GM12801 (cell line): ENCODE results near the gene RSPO1.

Experiments used
- TF ChIP-seq, protein P1 (sequence below): IDR thresholded peaks from one replicate; pipeline ENCODE4 v1.5.1; 2011; ENCODE audit warnings: control low read depth; ENCODE audit not compliant: insufficient read length; ENCODE audit errors: extremely low read depth

RSPO1 gene

DNA sequence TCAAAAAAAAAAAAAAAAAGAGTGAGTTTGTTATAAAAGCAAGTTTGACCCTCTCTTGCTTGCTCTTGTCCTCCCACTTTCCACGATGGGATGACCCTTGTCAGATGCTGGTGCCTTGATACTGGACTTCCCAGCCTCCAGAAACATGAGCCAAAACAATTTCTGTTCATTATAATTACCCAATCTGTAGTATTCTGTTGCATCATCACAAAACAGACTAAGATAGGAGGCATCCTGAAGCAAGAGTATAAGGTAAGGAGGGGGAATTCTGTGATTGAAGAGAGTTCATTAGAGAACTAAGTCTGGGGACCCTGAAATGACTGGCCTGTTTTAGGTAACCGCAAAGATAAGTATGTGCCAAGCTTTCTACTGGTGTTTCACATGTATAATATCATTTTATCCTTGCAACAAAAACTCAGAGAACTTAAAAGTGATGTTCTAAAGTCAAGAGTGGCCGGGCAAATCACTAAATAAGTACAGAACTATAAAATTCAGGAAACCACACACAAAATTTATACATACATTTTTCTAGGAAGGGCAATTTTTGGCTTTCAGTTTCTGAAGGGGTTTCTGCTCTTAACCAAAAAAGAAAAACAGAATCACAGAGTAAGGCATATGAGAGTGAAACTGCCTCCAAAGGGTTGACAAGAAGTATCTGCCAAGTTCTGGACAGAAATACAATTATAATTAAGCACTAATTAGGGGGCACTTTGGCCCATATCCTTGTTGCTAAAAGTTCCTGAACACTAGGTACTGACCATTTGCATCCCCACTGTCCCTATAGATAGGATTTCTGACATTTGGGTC is 64.0 kb downstream of the RSPO1 start:
- TF ChIP-seq, protein P1, sequence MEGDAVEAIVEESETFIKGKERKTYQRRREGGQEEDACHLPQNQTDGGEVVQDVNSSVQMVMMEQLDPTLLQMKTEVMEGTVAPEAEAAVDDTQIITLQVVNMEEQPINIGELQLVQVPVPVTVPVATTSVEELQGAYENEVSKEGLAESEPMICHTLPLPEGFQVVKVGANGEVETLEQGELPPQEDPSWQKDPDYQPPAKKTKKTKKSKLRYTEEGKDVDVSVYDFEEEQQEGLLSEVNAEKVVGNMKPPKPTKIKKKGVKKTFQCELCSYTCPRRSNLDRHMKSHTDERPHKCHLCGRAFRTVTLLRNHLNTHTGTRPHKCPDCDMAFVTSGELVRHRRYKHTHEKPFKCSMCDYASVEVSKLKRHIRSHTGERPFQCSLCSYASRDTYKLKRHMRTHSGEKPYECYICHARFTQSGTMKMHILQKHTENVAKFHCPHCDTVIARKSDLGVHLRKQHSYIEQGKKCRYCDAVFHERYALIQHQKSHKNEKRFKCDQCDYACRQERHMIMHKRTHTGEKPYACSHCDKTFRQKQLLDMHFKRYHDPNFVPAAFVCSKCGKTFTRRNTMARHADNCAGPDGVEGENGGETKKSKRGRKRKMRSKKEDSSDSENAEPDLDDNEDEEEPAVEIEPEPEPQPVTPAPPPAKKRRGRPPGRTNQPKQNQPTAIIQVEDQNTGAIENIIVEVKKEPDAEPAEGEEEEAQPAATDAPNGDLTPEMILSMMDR: no peak

DNA sequence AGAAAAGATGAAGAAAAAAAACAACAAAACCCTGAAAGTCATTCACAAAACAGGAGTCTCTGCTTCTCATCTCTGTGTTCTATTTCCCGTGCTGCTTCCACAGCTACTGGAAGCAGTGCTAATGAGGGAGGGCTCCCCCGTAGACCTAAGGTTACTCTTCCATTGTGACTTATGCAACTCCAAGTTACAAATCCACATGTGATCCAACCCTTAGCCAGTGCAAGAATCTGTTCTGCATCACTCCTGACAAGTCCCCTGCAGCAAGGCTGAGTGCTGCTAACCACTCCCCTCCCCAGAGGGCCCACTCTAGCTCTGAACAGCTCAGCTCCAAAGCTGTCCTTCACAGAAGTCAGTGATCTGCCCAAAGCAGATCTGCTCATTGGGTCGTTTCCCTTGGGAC is 67.7 kb downstream of the RSPO1 start:
- TF ChIP-seq, protein P1: no peak

DNA sequence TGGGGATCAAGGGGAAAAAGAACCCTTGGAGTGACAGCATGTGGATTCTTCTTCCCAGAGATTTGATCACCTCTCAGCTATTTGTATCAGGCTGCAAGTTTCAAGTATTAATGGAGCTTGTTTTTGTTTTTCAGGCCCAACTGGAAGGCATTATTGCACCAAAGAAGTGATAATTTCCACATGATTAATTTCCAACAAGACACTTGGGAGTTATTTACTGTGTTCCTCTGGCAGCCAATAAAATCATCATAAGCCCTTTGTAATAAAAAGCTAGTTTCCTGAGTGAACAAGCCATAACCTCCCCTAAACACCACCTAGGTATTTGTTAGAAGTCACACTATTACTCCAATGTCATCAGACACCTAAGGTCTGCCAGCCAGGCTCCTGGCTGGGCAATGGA is 69.8 kb downstream of the RSPO1 start:
- TF ChIP-seq, protein P1: no peak

DNA sequence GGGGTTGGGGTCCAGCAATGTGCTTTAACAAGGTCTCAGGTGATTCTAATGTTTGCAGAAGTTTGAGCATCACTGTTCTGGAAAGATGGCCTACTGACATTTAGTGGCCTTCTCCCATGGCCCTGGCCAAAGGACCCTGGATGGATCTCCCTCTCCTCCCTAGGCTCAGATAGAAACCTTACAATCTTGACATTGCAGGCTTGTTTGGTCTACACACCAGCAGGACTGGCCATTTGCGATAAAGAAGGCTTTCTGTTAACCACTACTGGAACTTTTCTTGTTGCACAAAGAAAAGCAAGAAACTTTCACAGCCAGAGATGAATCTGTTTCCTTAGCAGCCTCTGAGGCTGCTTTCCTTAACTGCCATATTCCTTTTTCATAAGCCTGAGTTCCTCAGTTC is 71.7 kb downstream of the RSPO1 start:
- TF ChIP-seq, protein P1: no peak
